Measurements from ENCODE around the gene NRXN3. TPM values are rescaled to one million over a fixed set of nuclear protein-coding genes. Genes with fewer than 3 reads are reported as not detected.

Gene NRXN3
- total RNA-seq, 1 experiment from 2014 or later = not detected

- in situ Hi-C loops (cut with HindIII; ENCODE audit: low sequenced_read_pairs) = no loop called here
- no peak for DNase-seq (ENCODE audit: low spot score)
Measured at GRCh38 chr14:78308079-78308478, 137.9 kb downstream of the NRXN3 start.

GRCh38 chr14:78310272-78310671 is 140.1 kb downstream of the NRXN3 start:
- in situ Hi-C loops (cut with HindIII; ENCODE audit: low sequenced_read_pairs) = no loop called here
- peak; percentile 5 for DNase-seq (ENCODE audit: low spot score)

- in situ Hi-C loops (cut with HindIII; ENCODE audit: low sequenced_read_pairs) = no loop called here
- DNase-seq (ENCODE audit: low spot score) = no peak
Measured at GRCh38 chr14:78313499-78313898, 143.3 kb downstream of the NRXN3 start.

- DNase-seq (ENCODE audit: low spot score) = no peak
- in situ Hi-C loops (cut with HindIII; ENCODE audit: low sequenced_read_pairs) = no loop called here
Measured at GRCh38 chr14:78314484-78314883, 144.3 kb downstream of the NRXN3 start.

GRCh38 chr14:78316052-78316451 is 145.9 kb downstream of the NRXN3 start:
- no peak for DNase-seq (ENCODE audit: low spot score)
- in situ Hi-C loops (cut with HindIII; ENCODE audit: low sequenced_read_pairs) = no loop called here

- in situ Hi-C loops (cut with HindIII; ENCODE audit: low sequenced_read_pairs) = no loop called here
Measured at GRCh38 chr14:78316786-78317185, 146.6 kb downstream of the NRXN3 start.

GRCh38 chr14:78319406-78319805 is 149.2 kb downstream of the NRXN3 start:
- in situ Hi-C loops (cut with HindIII; ENCODE audit: low sequenced_read_pairs) = no loop called here
- no peak for DNase-seq (ENCODE audit: low spot score)

More at GRCh38 chr14:78316786-78317185, 146.6 kb downstream of the NRXN3 start:
- no peak for DNase-seq (ENCODE audit: low spot score)

- DNase-seq (ENCODE audit: low spot score) = no peak
Measured at GRCh38 chr14:78319887-78320635, 149.9 kb downstream of the NRXN3 start.

GRCh38 chr14:78324353-78324752 is 154.2 kb downstream of the NRXN3 start:
- in situ Hi-C loops (cut with HindIII; ENCODE audit: low sequenced_read_pairs) = no loop called here
- DNase-seq (ENCODE audit: low spot score) = no peak

More at GRCh38 chr14:78319887-78320635, 149.9 kb downstream of the NRXN3 start:
- in situ Hi-C loops (cut with HindIII; ENCODE audit: low sequenced_read_pairs) = no loop called here

GRCh38 chr14:78325911-78326310 is 155.7 kb downstream of the NRXN3 start:
- no peak for DNase-seq (ENCODE audit: low spot score)
- in situ Hi-C loops (cut with HindIII; ENCODE audit: low sequenced_read_pairs) = no loop called here

GRCh38 chr14:78327426-78328221 is 157.5 kb downstream of the NRXN3 start:
- in situ Hi-C loops (cut with HindIII; ENCODE audit: low sequenced_read_pairs) = no loop called here
- no peak for DNase-seq (ENCODE audit: low spot score)

GRCh38 chr14:78329371-78329770 is 159.2 kb downstream of the NRXN3 start:
- in situ Hi-C loops (cut with HindIII; ENCODE audit: low sequenced_read_pairs) = no loop called here
- DNase-seq (ENCODE audit: low spot score) = peak; percentile 6

- in situ Hi-C loops (cut with HindIII; ENCODE audit: low sequenced_read_pairs) = no loop called here
- DNase-seq (ENCODE audit: low spot score) = no peak
Measured at GRCh38 chr14:78335531-78335930, 165.4 kb downstream of the NRXN3 start.

GRCh38 chr14:78340250-78340649 is 170.1 kb downstream of the NRXN3 start:
- DNase-seq (ENCODE audit: low spot score) = no peak
- in situ Hi-C loops (cut with HindIII; ENCODE audit: low sequenced_read_pairs) = no loop called here

GRCh38 chr14:78341827-78342389 is 171.7 kb downstream of the NRXN3 start:
- no peak for DNase-seq (ENCODE audit: low spot score)
- in situ Hi-C loops (cut with HindIII; ENCODE audit: low sequenced_read_pairs) = no loop called here

- in situ Hi-C loops (cut with HindIII; ENCODE audit: low sequenced_read_pairs) = no loop called here
- DNase-seq (ENCODE audit: low spot score) = no peak
Measured at GRCh38 chr14:78342879-78343278, 172.7 kb downstream of the NRXN3 start.

- in situ Hi-C loops (cut with HindIII; ENCODE audit: low sequenced_read_pairs) = no loop called here
- no peak for DNase-seq (ENCODE audit: low spot score)
Measured at GRCh38 chr14:78344290-78344689, 174.1 kb downstream of the NRXN3 start.

GRCh38 chr14:78345131-78345744 is 175.1 kb downstream of the NRXN3 start:
- in situ Hi-C loops (cut with HindIII; ENCODE audit: low sequenced_read_pairs) = no loop called here
- no peak for DNase-seq (ENCODE audit: low spot score)

- DNase-seq (ENCODE audit: low spot score) = no peak
- in situ Hi-C loops (cut with HindIII; ENCODE audit: low sequenced_read_pairs) = no loop called here
Measured at GRCh38 chr14:78346747-78347146, 176.6 kb downstream of the NRXN3 start.

GRCh38 chr14:78355109-78355508 is 184.9 kb downstream of the NRXN3 start:
- in situ Hi-C loops (cut with HindIII; ENCODE audit: low sequenced_read_pairs) = no loop called here
- DNase-seq (ENCODE audit: low spot score) = no peak

Data from G401 (cell line).